Mammary microvascular endothelial cell (primary cell): ENCODE data around the gene TCN1. TPM values are rescaled to one million over a fixed set of nuclear protein-coding genes. Genes with fewer than 3 reads are reported as not detected.

Source experiments
- total RNA-seq: library from RNA; depleted of rRNA; stranded (reverse); fragments of >200 nt; gene quantifications from 2 replicates; pipeline ENCODE4 v1.2.3, GENCODE V29; 2015

TCN1 gene
- not detected in 2 replicates for total RNA-seq

GRCh38 chr11:59866397-59866796, at the start of gene TCN1:
Gene TCN1 (minus strand): TSS chr11:59866487. CDS start chr11:59866470, 17 bp downstream.

GRCh38 chr11:59878575-59878974, 12.3 kb upstream of the TCN1 start, which contains the start of gene OOSP3:
Gene OOSP3 (plus strand): TSS chr11:59878782. CDS start chr11:59878809, 27 bp downstream.

GRCh38 chr11:59845399-59845798, 20.9 kb downstream of the TCN1 start, which contains the start of gene CBLIF:
Gene CBLIF (minus strand): TSS chr11:59845499. CDS start chr11:59845453, 46 bp downstream.

GRCh38 chr11:59810189-59810910, 55.9 kb downstream of the TCN1 start, which contains the start of gene MRPL16:
Gene MRPL16 (minus strand): TSS chr11:59810778. CDS start chr11:59810658, 120 bp downstream.

Other genes starting within 250 kb of the TCN1 start
- 14.3 and 16.9 TPM in 2 replicates for gene PATL1, start 197.4 kb downstream of the TCN1 start, total RNA-seq
- gene OR10V1, start 152.6 kb downstream of the TCN1 start, total RNA-seq = not detected in 2 replicates
- 37.0 and 41.2 TPM in 2 replicates for gene STX3, start 111.1 kb downstream of the TCN1 start, total RNA-seq
- 52.5 and 59.1 TPM in 2 replicates for gene MRPL16, start 55.7 kb downstream of the TCN1 start, total RNA-seq
- gene CBLIF, start 21.0 kb downstream of the TCN1 start, total RNA-seq = not detected in 2 replicates
- not detected in 2 replicates for gene OOSP3, start 12.3 kb upstream of the TCN1 start, total RNA-seq
- gene OOSP1, start 71.9 kb upstream of the TCN1 start, total RNA-seq = not detected in 2 replicates
- gene OOSP4A, start 97.5 kb upstream of the TCN1 start, total RNA-seq = not detected in 2 replicates
- gene OOSP4B, start 150.7 kb upstream of the TCN1 start, total RNA-seq = not detected in 2 replicates
- gene OOSP2, start 173.9 kb upstream of the TCN1 start, total RNA-seq = not detected in 2 replicates
- not detected in 2 replicates for gene MS4A3, start 190.2 kb upstream of the TCN1 start, total RNA-seq
- not detected in 2 replicates for gene MS4A2, start 222.2 kb upstream of the TCN1 start, total RNA-seq